Activated CD4-positive, alpha-beta T cell treated with anti-CD3 and anti-CD28 coated beads, Interleukin-10, Interleukin-2, amounts not matched to agents 100 ng/mL and 50 ng/mL, durations not matched to agents 16 hours and 8 hours (primary cell): ENCODE results near the gene PTPRM.

Source experiments
- DNase-seq: peaks from one replicate; pipeline ENCODE4 v3.0.0-alpha.2; 2020

The PTPRM gene

GRCh38 chr18:8357320-8357719 is 790.2 kb downstream of the PTPRM start:
- DNase-seq = no peak

GRCh38 chr18:8358033-8358765 is 791.1 kb downstream of the PTPRM start:
- no peak for DNase-seq

GRCh38 chr18:8359076-8359475 is 792.0 kb downstream of the PTPRM start:
- no peak for DNase-seq

GRCh38 chr18:8359481-8359880 is 792.4 kb downstream of the PTPRM start:
- DNase-seq = no peak

GRCh38 chr18:8361941-8362471 is 794.9 kb downstream of the PTPRM start:
- no peak for DNase-seq

GRCh38 chr18:8362863-8363262 is 795.7 kb downstream of the PTPRM start:
- DNase-seq = no peak

- DNase-seq = no peak
These were observed 797.3 kb downstream of the PTPRM start for GRCh38 chr18:8364385-8364784.

GRCh38 chr18:8365006-8365405 is 797.9 kb downstream of the PTPRM start:
- DNase-seq = no peak

GRCh38 chr18:8365528-8365927 is 798.4 kb downstream of the PTPRM start:
- no peak for DNase-seq

- DNase-seq = no peak
These were observed 799.0 kb downstream of the PTPRM start for GRCh38 chr18:8366070-8366469.

- no peak for DNase-seq
These were observed 799.5 kb downstream of the PTPRM start for GRCh38 chr18:8366656-8367055.

GRCh38 chr18:8367217-8367988 is 800.3 kb downstream of the PTPRM start:
- DNase-seq = peak; percentile 31

GRCh38 chr18:8368512-8369217 is 801.5 kb downstream of the PTPRM start:
- no peak for DNase-seq

- no peak for DNase-seq
These were observed 806.4 kb downstream of the PTPRM start for GRCh38 chr18:8373486-8373885.

- DNase-seq = no peak
These were observed 807.6 kb downstream of the PTPRM start for GRCh38 chr18:8374676-8375075.

- no peak for DNase-seq
These were observed 808.1 kb downstream of the PTPRM start for GRCh38 chr18:8375249-8375648.

GRCh38 chr18:8376113-8376512 is 809.0 kb downstream of the PTPRM start:
- DNase-seq = no peak

GRCh38 chr18:8379187-8379941 is 812.2 kb downstream of the PTPRM start:
- DNase-seq = no peak

- DNase-seq = no peak
These were observed 812.9 kb downstream of the PTPRM start for GRCh38 chr18:8380006-8380405.

GRCh38 chr18:8380926-8381325 is 813.8 kb downstream of the PTPRM start:
- no peak for DNase-seq

- no peak for DNase-seq
These were observed 814.8 kb downstream of the PTPRM start for GRCh38 chr18:8381821-8382459.

GRCh38 chr18:8385400-8385799 is 818.3 kb downstream of the PTPRM start:
- no peak for DNase-seq
